Activated CD4-positive, alpha-beta T cell treated with anti-CD3 and anti-CD28 coated beads, Interleukin-10, Interleukin-2, amounts not matched to agents 100 ng/mL and 50 ng/mL, durations not matched to agents 16 hours and 8 hours (primary cell): ENCODE data around the gene PCDHB11.
"Not testable (repeated sequence)": the region's sequence is repeated elsewhere in the genome, so short reads cannot be mapped to it uniquely, and the experiment has no call there.

ENCODE experiments used
- DNase-seq: peaks from one replicate; pipeline ENCODE4 v3.0.0-alpha.2; 2020

Gene PCDHB11

GRCh38 chr5:141199359-141200235 is at the start of gene PCDHB11:
Gene PCDHB11, plus strand, starts transcription at chr5:141199627. Its CDS starts 148 bp downstream, at chr5:141199775.
- DNase-seq: no peak

- peak; percentile 1 for DNase-seq
Measured at GRCh38 chr5:141149812-141150211, 49.6 kb upstream of the PCDHB11 start, which contains the start of gene PCDHB6. Gene PCDHB6, plus strand, starts transcription at chr5:141150057. Its CDS starts 201 bp downstream, at chr5:141150258.

GRCh38 chr5:141150224-141150992 is 49.0 kb upstream of the PCDHB11 start:
- no peak for DNase-seq

- DNase-seq: no peak
Measured at GRCh38 chr5:141150993-141151325, 48.5 kb upstream of the PCDHB11 start.

- not testable (repeated sequence) for DNase-seq
Measured at GRCh38 chr5:141151632-141152031, 47.8 kb upstream of the PCDHB11 start.

- DNase-seq: not testable (repeated sequence)
Measured at GRCh38 chr5:141152096-141152495, 47.3 kb upstream of the PCDHB11 start.

- no peak for DNase-seq
Measured at GRCh38 chr5:141155540-141156374, 43.7 kb upstream of the PCDHB11 start.

- not testable (repeated sequence) for DNase-seq
Measured at GRCh38 chr5:141157356-141157755, 42.1 kb upstream of the PCDHB11 start.

GRCh38 chr5:141157901-141158300 is 41.5 kb upstream of the PCDHB11 start:
- not testable (repeated sequence) for DNase-seq

GRCh38 chr5:141172381-141173204 is 26.8 kb upstream of the PCDHB11 start, which contains the start of gene PCDHB7:
Gene PCDHB7, plus strand, starts transcription at chr5:141172644. Its CDS starts 192 bp downstream, at chr5:141172836.
- DNase-seq: peak; percentile 3

- not testable (repeated sequence) for DNase-seq
Measured at GRCh38 chr5:141174291-141175104, 24.9 kb upstream of the PCDHB11 start.

GRCh38 chr5:141175933-141176332 is 23.5 kb upstream of the PCDHB11 start:
- DNase-seq: no peak

GRCh38 chr5:141177577-141178191 is 21.7 kb upstream of the PCDHB11 start, which contains the start of gene PCDHB8:
Gene PCDHB8, plus strand, starts transcription at chr5:141177790. Its CDS starts 245 bp downstream, at chr5:141178035.
- not testable (repeated sequence) for DNase-seq

GRCh38 chr5:141179371-141179770 is 20.1 kb upstream of the PCDHB11 start:
- not testable (repeated sequence) for DNase-seq

- DNase-seq: not testable (repeated sequence)
Measured at GRCh38 chr5:141179876-141180275, 19.6 kb upstream of the PCDHB11 start.

GRCh38 chr5:141180313-141180712 is 19.1 kb upstream of the PCDHB11 start:
- no peak for DNase-seq

- no peak for DNase-seq
Measured at GRCh38 chr5:141182248-141182647, 17.2 kb upstream of the PCDHB11 start, which contains the start of gene PCDHB16. Gene PCDHB16, plus strand, starts transcription at chr5:141182387. Its CDS starts 173 bp downstream, at chr5:141182560.

GRCh38 chr5:141184117-141184855 is 15.1 kb upstream of the PCDHB11 start:
- not testable (repeated sequence) for DNase-seq

GRCh38 chr5:141186897-141187512 is 12.4 kb upstream of the PCDHB11 start, which contains the start of gene PCDHB9:
Gene PCDHB9, plus strand, starts transcription at chr5:141187161. Its CDS starts 158 bp downstream, at chr5:141187319.
- peak; percentile 6 for DNase-seq
